AG04450 (cell line): ENCODE measurements around the gene GET4. TPM values are rescaled to one million over a fixed set of nuclear protein-coding genes. Genes with fewer than 3 reads are reported as not detected.
"Not testable (repeated sequence)": the region's sequence is repeated elsewhere in the genome, so short reads cannot be mapped to it uniquely, and the experiment has no call there.

ENCODE experiments used
- CTCF ChIA-PET: fragments of 300-600, 350-600 bp; formaldehyde crosslinking; extraction: SDS; loops from one replicate; lab custom pipeline; 2022; ENCODE audit warnings: antibody characterized with exemption, inconsistent platforms; lab: Charles Lee
- POLR2A ChIA-PET: fragments of 350-600 bp; formaldehyde crosslinking; extraction: SDS; loops from one replicate; lab custom pipeline; 2021; ENCODE audit warnings: antibody characterized with exemption, inconsistent platforms; lab: Yijun Ruan, JAX
- DNase-seq: peaks from one replicate; pipeline ENCODE4 v3.0.0-alpha.2; 2011; ENCODE audit warnings: low read depth, low spot score
- H3K27ac ChIP-seq: one replicate; pipeline ENCODE4 v1.5.1; 2012; ENCODE audit warnings: low read depth, low read length, control low read depth
- H3K27me3 ChIP-seq: one replicate; pipeline ENCODE4 v1.6.0; 2012; ENCODE audit warnings: low read length; ENCODE audit not compliant: control insufficient read depth, insufficient read depth
- H3K4me3 ChIP-seq: 2 replicates; pipeline ENCODE4 v1.5.1; 2011; ENCODE audit warnings: mild to moderate bottlenecking, low read depth, low read length, control low read depth
- H3K9me3 ChIP-seq: 2 replicates; pipeline ENCODE4 v1.5.1; 2012; ENCODE audit warnings: low read length; ENCODE audit not compliant: control insufficient read depth, insufficient read depth
- polyA plus RNA-seq: library from polyadenylated mRNA; depleted of rRNA; stranded (reverse); fragments of >200 nt; gene quantifications from 2 replicates; pipeline ENCODE4 v1.2.3, GENCODE V29; 2011
- TF ChIP-seq, protein P1 (sequence below): IDR thresholded peaks from 2 replicates; pipeline ENCODE4 v1.5.1; 2011; ENCODE audit warnings: low read depth, low read length, control low read depth, inconsistent platforms

The GET4 gene
- polyA plus RNA-seq, 1 experiment = 13.9 TPM

DNA sequence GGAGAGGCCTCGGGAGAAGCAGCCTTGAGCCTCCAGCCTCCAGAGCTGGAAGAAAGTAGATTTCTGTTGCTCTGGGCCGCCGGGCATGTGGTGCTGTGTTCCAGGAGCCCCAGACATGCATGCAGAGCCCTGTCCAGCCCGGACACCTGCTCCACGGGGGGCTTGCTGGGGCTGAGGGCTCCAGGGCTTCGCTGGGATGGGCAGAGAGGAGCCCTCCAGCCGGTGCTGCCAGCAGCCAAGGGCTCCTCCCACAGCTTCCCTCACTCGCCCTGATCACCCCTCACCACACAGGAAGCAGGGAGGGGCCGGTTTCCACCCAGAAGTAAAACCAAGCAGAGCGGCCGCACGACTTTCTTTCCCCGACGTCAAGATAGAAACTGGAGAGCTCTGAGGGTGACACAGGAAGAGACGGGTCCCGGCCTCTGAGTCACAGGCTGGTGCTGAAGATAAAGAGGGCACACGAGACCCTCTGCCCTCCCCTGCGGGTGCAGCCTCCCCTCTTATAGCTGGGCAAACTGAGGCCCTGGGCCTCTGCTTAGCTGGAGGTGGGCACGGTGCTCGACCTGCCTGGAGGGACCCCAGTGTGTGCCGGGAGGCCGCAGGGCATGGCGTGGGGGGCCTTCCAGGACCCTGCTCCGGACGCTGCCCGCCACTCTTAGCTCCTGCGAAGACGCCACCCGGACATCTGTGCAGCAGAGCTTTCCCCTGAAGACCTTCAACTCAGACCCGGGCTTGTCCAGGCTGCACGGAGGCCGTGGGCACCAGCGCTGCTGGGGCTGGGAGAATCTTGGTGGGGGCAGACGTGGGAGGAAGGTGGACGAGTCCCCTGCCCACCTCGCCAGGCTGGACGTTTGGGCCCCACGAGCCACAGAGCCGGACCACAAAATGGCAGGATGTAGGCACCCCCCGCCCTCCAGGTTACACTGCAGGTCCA, 47.0 kb downstream of the GET4 start:
- TF ChIP-seq, protein P1, sequence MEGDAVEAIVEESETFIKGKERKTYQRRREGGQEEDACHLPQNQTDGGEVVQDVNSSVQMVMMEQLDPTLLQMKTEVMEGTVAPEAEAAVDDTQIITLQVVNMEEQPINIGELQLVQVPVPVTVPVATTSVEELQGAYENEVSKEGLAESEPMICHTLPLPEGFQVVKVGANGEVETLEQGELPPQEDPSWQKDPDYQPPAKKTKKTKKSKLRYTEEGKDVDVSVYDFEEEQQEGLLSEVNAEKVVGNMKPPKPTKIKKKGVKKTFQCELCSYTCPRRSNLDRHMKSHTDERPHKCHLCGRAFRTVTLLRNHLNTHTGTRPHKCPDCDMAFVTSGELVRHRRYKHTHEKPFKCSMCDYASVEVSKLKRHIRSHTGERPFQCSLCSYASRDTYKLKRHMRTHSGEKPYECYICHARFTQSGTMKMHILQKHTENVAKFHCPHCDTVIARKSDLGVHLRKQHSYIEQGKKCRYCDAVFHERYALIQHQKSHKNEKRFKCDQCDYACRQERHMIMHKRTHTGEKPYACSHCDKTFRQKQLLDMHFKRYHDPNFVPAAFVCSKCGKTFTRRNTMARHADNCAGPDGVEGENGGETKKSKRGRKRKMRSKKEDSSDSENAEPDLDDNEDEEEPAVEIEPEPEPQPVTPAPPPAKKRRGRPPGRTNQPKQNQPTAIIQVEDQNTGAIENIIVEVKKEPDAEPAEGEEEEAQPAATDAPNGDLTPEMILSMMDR = no peak
- Histone ChIP-seq H3K27ac (no peak overlapping the region), H3K27me3 (no peaks in the 10 kb centered on the region), H3K4me3 (no peak overlapping the region), H3K9me3 (no peaks in the 10 kb centered on the region; the same call in 1 of the 2 replicates)
- ChIA-PET CTCF (no interaction called here), POLR2A (interaction anchor here (0.6 kb wide), 1 partner anchor 14 kb away, joined by 4 read pairs; no protein-coding TSS in a partner anchor)
- no peak for DNase-seq

GRCh38 chr7:924042-924441, 47.7 kb downstream of the GET4 start:
- H3K9me3 ChIP-seq, POLR2A ChIA-PET, CTCF ChIA-PET, DNase-seq, H3K27ac ChIP-seq, H3K4me3 ChIP-seq, H3K27me3 ChIP-seq: not testable (repeated sequence)

DNA sequence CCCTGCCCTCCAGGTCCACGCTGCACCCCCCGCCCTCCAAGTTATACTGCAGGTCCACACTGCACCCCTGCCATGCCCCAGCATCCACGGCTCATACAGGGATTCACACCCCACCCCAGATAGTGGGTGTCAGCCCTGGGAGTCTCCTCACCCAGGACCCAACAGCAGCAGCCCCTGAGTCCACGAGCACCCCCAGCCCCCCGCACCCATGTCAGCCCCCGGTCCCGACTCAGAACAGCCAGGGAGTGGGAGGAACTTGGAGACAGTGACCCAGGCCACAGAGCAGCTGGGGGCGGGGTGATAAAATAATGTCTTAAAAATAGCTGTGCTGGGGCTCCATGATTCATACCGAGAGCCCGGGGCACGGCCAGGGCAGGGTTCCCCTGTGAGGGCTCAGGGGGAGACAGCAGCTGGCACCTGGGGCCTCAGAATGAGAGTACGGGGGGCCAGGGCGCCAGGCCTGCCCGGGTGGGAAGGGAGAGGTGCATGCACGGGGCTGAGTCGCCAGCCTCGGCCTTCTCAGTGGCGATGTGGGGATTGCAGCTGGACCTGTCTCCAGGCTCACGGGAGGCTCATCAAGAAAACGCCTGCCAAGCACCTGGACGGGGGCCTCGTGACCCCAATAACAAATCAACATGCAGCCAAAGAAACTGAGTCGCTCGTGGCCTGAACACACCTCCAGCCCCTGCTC, 48.3 kb downstream of the GET4 start:
- TF ChIP-seq, protein P1 = no peak
- H3K27me3 ChIP-seq = no peaks in the 10 kb centered on the region
- no peaks in the 10 kb centered on the region; the same call in 1 of the 2 replicates for H3K9me3 ChIP-seq
- ChIA-PET POLR2A (no interaction called here), CTCF (no interaction called here)
- H3K27ac ChIP-seq = no peak overlapping the region
- DNase-seq = no peak
- H3K4me3 ChIP-seq = no peak overlapping the region

DNA sequence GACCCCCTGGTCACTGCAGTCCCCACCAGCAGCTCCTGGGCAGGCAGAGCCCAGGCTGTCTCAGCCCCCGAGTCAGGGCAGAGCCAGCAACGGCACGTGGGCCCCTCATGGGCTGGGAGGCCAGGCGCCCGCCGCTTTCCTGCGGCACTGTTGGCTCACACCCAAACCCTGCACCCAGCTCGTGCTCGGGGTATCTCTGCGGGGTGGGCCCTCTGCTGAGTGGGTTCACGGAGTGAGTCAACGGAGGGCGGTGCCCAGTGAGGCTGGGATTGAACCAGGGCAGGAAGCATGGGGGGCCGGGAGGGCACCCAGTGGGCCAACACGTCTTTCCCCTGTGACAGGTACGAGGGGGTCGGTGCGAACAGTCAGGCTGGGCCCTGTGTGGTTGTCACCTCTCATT, 49.2 kb downstream of the GET4 start:
- TF ChIP-seq, protein P1 = no peak
- H3K9me3 ChIP-seq = no peaks in the 10 kb centered on the region; the same call in 1 of the 2 replicates
- ChIA-PET POLR2A (no interaction called here), CTCF (interaction anchor here (0.6 kb wide), 1 partner anchor 15 kb away, joined by 4 read pairs; no protein-coding TSS in a partner anchor)
- no peaks in the 10 kb centered on the region for H3K27me3 ChIP-seq
- H3K4me3 ChIP-seq = no peak overlapping the region
- H3K27ac ChIP-seq = no peak overlapping the region
- DNase-seq = no peak

DNA sequence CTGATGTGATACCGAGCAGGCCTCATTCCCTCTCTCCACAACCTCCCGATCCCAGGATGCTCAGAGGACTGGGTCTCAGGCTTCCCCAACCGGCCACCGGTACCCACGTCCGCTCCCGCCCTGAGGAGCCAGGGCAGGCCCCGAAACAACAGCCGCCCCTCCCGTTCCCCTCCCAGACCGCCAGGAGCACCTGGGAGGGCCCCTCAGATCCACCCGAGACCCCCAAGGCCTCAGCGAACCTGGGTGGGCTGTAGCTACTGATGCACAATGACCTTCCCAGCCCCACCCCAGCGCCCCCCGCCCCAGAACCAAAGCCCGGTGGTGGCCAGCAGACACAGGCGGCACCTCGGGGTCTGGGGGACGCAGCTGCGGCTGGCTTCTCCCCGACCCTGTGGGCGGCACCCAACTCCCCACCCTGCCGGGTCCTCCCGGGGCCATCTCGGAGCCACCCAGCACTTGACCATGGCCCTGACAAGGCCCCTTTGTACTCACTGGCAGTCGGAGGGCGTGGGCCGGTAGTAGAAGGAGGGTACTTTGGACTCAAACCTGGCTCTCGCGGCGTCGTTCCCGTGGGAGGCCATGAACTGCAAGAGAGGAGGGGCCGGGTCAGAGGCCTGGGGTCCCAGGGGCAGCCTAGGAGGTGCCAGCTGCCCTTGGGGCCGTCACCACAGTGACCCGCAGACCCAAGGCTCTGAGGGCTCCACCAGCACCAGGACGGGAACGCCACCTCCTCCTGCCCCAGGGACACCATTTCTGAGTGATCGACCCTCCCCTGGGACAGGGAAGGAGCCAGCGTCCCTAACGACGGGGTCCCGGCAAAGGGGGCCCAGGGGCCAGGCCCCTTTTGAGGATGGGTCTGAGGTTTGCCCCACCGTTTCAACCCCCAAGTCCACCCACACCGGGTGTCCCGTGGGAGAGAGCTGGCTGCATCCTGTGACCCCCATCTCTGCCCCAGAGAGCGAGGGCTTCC, 50.0 kb downstream of the GET4 start:
- Histone ChIP-seq H3K9me3 (no peaks in the 10 kb centered on the region; the same call in 1 of the 2 replicates), H3K27me3 (no peaks in the 10 kb centered on the region), H3K4me3 (no peak overlapping the region), H3K27ac (no peak overlapping the region)
- DNase-seq = no peak
- ChIA-PET CTCF (no interaction called here), POLR2A (no interaction called here)
- TF ChIP-seq, protein P1 = no peak
